HG03066 (cell line): ENCODE measurements around the gene ATP6AP1.
A peak's percentile ranks its signal among the peaks of the same experiment; 100 is the strongest.

Experiments used
- ATAC-seq: cut with Tn5 transposase; IDR thresholded peaks from one replicate; pipeline ENCODE4 v1.9.1; 2021; ENCODE audit warnings: low read depth; ENCODE audit not compliant: unreplicated experiment

The ATP6AP1 gene

GRCh38 chrX:154443992-154444754, 15.7 kb downstream of the ATP6AP1 start, which contains the start of gene FAM50A:
Gene FAM50A (plus strand): TSS chrX:154444141. CDS start chrX:154444236, 95 bp downstream.
- ATAC-seq: peak; percentile 83

- no peak for ATAC-seq
Measured at GRCh38 chrX:154444755-154445246, 16.3 kb downstream of the ATP6AP1 start.

GRCh38 chrX:154445776-154446175, 17.3 kb downstream of the ATP6AP1 start:
- no peak for ATAC-seq

- no peak for ATAC-seq
Measured at GRCh38 chrX:154446430-154446829, 18.0 kb downstream of the ATP6AP1 start.

GRCh38 chrX:154448484-154448883, 20.0 kb downstream of the ATP6AP1 start:
- ATAC-seq: no peak

DNA sequence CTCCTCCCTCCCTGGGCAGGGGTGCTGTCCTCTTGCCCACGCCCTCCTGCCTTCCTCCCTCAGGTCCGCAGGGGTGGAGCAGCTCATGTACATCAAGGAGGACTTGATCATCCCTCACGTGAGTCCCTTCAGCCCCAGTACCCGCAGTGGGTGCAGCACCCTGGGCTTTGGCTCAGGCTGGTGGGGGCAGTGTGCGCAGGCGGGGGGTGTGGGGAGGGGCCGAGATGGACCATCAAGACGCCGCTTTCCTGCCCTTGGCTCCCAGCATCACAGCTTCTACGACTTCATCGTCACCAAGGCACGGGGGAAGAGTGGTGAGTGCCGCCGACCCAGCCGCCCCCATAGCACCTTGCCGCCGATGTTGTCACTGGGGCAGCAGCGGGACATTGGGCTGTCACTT, 21.1 kb downstream of the ATP6AP1 start:
- ATAC-seq: no peak

DNA sequence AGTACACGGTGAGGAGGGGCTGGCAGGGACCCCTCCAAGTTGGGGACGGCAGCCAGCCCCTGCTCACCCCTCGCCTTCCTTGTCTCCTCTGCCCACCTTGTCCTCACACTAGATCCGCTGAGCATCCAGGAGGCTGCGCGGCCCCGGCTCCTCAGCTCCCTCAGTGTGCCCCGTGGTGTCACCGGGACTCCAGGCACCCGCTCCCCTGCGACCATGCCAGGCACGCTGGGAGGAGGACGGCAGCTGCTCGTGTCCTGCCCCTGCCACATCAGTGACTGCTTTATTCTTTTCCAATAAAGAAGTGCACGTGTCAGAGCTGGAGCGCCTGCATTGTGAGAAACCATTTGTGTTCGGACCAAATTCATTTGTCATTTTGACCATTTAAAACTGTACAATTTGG, 21.8 kb downstream of the ATP6AP1 start:
- no peak for ATAC-seq

- ATAC-seq: no peak
Measured at GRCh38 chrX:154452823-154453222, 24.3 kb downstream of the ATP6AP1 start.

DNA sequence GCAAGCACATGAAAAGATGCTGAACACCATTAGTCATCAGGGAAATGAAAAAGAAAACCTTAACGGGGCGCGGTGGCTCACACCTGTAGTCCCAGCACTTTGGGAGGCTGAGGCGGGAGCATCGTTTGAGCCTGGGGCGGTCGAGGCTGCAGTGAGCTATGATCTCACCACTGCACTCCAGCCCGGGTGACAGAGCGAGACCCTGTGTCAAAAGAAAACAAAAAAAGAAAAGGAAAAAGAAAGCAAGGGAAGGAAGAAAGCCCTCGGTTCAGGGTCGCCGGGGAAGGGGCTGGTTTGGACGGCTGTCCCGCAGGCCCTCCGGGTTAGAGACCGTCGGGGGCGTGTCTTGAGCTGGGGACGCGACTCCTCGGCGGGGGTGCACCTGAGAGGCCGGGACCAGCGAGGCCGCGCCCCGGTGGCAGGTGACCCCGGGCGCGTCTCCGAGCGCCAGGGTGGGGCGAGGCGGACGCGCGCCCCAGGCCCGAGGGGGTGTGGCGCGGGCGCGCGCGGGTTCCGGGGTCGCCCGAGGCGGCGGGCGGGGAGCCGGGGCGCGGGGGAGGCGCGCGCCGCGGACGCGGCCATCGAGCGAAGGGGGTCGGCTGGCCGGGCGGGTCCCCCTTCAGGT, 29.1 kb downstream of the ATP6AP1 start:
- ATAC-seq: peak; percentile 61

GRCh38 chrX:154458116-154458953, 29.9 kb downstream of the ATP6AP1 start, which contains the start of gene PLXNA3:
Gene PLXNA3 (plus strand): TSS chrX:154458281. CDS start chrX:154460184, 1,903 bp downstream.
- ATAC-seq: peak; percentile 57

DNA sequence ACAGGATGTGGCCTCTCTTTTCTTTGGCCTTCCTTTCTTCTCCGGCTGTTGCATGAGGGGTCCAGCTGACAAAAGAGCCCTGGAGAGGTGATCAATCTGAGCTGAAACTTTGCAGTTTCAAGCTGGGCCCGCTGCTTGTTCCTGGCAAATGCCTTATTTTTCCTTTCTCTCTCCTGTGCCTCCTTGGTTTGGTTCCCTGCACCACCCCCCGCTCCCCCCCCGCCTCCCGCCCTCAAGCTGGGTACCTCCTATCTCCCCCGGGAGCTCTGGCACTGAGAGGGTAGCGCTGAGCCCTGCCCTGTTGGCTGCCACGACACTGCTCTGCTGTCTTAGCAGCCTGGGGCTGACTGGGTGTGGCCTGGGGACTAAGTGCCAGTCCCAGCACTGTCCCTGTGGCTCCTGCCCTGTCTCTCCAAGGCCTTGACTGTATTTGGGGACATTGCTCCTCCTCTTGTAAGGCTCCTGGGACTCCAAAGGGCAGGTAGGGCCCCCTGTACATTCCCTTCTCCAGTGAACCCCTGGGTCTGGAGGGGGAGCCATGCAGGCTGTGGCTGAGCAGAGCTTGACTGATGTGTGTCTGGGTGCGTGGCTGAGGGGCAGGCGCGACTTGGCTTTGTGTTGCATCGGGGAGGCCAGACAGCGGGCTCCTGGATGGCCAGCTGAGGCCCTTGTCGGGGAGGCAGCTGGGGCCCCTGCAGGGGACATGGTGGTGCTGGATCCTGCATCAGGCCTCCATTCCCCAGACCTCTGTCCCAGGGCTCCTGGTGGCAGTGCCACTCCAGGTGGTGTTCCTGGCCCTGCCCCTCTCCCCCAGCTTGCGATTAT, 30.7 kb downstream of the ATP6AP1 start:
- no peak for ATAC-seq

GRCh38 chrX:154459832-154460231, 31.4 kb downstream of the ATP6AP1 start:
- ATAC-seq: no peak

GRCh38 chrX:154460326-154460725, 31.8 kb downstream of the ATP6AP1 start:
- ATAC-seq: no peak

DNA sequence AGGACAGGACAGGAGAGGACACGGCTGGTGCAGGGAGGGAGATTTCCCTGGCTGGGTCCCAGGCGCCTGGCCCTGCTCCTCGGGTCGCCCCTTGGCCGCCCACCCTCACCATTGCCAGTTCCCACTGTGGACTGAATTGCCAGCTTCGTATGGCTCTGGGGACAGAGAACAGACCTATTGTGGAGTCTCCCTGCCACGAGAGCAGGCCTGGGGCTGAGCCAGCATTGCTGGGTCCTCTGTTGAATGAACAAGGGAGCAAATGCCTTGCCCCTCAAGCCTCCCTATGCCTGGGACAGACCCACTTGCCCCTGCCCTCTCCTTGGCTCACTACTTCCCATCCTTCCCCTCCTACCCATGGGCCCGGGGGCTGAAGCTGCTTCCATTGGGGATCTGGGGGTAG, 33.9 kb downstream of the ATP6AP1 start:
- no peak for ATAC-seq

DNA sequence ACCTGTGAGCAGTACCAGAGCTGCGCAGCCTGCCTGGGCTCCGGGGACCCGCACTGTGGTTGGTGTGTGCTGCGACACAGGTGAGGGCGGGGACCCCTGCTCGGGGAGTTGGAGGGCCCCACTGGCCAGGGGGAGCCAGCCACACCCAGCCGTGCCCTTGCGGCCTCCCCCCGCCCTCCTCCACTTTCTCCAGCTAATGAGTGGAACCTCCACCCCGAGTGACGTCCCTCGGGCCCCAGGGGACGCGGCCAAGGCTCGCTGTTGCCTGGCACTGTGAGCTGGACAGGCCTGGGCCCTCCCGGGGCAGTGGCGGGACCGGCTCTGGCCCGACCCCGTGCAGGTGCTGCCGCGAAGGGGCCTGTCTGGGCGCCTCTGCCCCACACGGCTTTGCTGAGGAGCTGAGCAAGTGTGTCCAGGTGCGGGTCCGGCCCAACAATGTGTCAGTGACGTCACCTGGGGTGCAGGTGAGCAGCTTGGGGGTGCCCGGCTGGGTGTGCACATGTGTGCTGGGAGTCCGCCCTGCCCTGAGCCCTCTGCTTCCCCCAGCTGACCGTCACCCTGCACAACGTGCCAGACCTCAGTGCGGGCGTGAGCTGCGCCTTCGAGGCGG, 35.2 kb downstream of the ATP6AP1 start:
- no peak for ATAC-seq

- no peak for ATAC-seq
Measured at GRCh38 chrX:154464806-154465365, 36.4 kb downstream of the ATP6AP1 start.

- no peak for ATAC-seq
Measured at GRCh38 chrX:154465601-154466000, 37.1 kb downstream of the ATP6AP1 start.

DNA sequence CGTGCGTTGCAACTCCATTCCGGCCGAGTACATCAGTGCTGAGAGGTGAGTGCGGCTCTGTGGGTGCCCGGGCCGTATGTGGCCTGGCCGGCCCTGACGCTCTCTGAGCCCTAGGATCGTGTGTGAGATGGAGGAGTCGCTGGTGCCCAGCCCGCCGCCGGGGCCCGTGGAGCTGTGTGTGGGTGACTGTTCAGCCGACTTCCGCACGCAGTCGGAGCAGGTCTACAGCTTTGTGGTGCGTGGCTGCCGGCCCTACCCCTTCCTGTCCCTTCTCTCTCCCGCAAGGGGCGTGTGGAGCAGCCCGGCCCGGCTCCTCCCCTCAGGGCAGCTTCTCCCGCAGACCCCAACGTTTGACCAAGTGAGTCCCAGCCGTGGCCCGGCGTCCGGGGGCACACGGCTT, 37.6 kb downstream of the ATP6AP1 start:
- no peak for ATAC-seq

DNA sequence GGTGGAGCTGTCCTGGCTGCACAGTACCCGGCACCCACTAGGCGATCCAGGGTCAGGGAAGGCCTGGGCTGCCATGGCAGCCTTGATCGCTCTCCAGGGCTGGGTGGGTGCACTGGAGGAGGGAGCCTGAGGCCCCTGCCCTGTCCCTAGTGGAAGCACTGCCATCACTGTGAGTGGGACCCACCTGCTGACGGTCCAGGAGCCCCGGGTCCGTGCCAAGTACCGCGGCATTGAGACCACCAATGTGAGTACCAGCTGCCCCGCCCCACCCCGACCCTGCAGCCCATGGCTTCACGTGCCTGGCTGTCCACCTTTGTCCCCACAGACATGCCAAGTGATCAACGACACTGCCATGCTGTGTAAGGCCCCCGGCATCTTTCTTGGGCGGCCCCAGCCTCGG, 38.4 kb downstream of the ATP6AP1 start:
- ATAC-seq: no peak
